BE2C (cell line): ENCODE data around the gene TMEM132D.

Source experiments
- DNase-seq: peaks from one replicate; pipeline ENCODE4 v3.0.0-alpha.2; 2020
- H3K27me3 ChIP-seq: fragments of 250-450 bp; sonication (Bioruptor Pico); 2 replicates; pipeline ENCODE4 v1.5.1; 2020; ENCODE audit warnings: mild to moderate bottlenecking
- H3K36me3 ChIP-seq: fragments of 250-450 bp; sonication (Bioruptor Pico); 2 replicates; pipeline ENCODE4 v1.5.1; 2020; ENCODE audit warnings: mild to moderate bottlenecking
- H3K4me1 ChIP-seq: fragments of 250-450 bp; sonication (Bioruptor Pico); 2 replicates; pipeline ENCODE4 v1.5.1; 2020
- H3K4me3 ChIP-seq: 2 replicates; pipeline ENCODE4 v1.5.1; 2011; ENCODE audit warnings: low read depth, low read length
- H3K9me3 ChIP-seq: fragments of 250-450 bp; sonication (Bioruptor Pico); 2 replicates; pipeline ENCODE4 v1.5.1; 2020
- TF ChIP-seq, protein P1 (sequence below): IDR thresholded peaks from 2 replicates; pipeline ENCODE4 v1.5.1; 2012; ENCODE audit warnings: mild to moderate bottlenecking, low read depth, low read length

Gene TMEM132D

DNA sequence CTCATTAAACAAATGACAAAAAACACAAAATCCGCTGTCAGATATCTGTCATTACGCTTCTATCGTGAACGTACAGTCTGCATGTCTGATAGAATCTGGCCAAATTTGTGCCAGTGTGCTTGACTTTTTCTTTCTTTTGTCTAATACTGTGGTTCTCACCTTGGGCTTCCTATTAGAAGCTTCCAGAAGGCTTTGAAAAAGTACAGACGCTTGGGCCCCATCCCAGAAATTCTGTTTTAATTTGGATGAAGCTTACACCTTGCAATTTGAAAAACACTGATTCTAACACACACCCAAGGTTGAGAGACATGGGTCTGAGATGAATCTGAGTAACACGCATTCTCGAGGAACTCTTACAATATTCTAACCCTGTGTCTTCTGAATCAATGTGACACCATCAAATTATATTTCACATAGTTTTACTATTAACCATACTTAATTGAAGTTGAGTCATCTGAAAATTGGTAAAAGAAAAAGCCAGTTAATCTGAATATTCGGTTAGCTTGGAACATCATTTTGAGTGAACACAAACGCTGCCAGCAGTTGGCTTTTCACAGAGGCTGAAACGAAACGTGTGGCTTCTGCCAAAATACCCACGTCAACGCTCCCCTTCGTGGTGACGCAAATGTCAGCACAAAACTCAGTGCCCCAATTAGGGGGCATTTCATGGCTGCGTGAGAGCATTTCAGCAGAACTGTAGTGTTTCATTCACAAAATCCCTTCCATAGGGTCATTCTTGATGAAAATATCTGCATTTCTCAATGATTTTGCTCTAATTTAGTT lies 420.5 kb downstream of the TMEM132D start:
- Histone ChIP-seq H3K36me3 (no peaks in the 10 kb centered on the region), H3K4me1 (no peaks in the 10 kb centered on the region), H3K4me3 (no peak overlapping the region), H3K27me3 (no peaks in the 10 kb centered on the region), H3K9me3 (no peaks in the 10 kb centered on the region; the same call in 1 of the 2 replicates)
- TF ChIP-seq, protein P1, sequence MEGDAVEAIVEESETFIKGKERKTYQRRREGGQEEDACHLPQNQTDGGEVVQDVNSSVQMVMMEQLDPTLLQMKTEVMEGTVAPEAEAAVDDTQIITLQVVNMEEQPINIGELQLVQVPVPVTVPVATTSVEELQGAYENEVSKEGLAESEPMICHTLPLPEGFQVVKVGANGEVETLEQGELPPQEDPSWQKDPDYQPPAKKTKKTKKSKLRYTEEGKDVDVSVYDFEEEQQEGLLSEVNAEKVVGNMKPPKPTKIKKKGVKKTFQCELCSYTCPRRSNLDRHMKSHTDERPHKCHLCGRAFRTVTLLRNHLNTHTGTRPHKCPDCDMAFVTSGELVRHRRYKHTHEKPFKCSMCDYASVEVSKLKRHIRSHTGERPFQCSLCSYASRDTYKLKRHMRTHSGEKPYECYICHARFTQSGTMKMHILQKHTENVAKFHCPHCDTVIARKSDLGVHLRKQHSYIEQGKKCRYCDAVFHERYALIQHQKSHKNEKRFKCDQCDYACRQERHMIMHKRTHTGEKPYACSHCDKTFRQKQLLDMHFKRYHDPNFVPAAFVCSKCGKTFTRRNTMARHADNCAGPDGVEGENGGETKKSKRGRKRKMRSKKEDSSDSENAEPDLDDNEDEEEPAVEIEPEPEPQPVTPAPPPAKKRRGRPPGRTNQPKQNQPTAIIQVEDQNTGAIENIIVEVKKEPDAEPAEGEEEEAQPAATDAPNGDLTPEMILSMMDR, result no peak
- no peak for DNase-seq

- no peak for DNase-seq
- TF ChIP-seq, protein P1, result no peak
- Histone ChIP-seq H3K27me3 (no peaks in the 10 kb centered on the region), H3K36me3 (no peaks in the 10 kb centered on the region), H3K4me3 (no peak overlapping the region), H3K4me1 (no peaks in the 10 kb centered on the region), H3K9me3 (no peaks in the 10 kb centered on the region; the same call in 1 of the 2 replicates)
Measured at GRCh38 chr12:129481921-129482320, 421.9 kb downstream of the TMEM132D start.

- TF ChIP-seq, protein P1, result no peak
- Histone ChIP-seq H3K9me3 (peaks cover 2% of the 10 kb centered on the region; the same call in 1 of the 2 replicates), H3K4me3 (no peak overlapping the region), H3K4me1 (no peaks in the 10 kb centered on the region), H3K36me3 (no peaks in the 10 kb centered on the region), H3K27me3 (no peaks in the 10 kb centered on the region)
- no peak for DNase-seq
Measured at GRCh38 chr12:129470196-129470595, 433.6 kb downstream of the TMEM132D start.

GRCh38 chr12:129467726-129468125 lies 436.1 kb downstream of the TMEM132D start:
- TF ChIP-seq, protein P1, result no peak

DNA sequence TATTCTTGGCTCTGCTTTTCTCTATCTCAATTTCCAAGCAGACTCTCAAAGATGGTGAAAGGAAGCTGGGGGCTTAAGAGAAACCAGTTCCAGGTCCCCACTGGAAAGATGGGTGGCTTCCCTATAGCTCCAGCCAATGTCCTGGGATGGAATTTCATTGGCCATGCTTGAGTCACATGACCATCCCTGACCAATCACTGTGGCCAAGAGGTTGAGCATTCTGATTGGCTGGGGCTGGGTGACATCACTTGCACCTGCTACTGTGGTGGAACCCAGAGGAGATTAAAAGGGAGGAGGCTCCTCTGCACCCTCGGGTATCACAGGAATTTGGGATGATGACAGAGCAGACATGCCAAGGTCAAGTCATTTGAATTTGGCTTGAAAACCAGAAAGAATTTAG lies 436.5 kb downstream of the TMEM132D start:
- TF ChIP-seq, protein P1, result no peak

More at GRCh38 chr12:129467726-129468125, 436.1 kb downstream of the TMEM132D start:
- DNase-seq, result no peak
- Histone ChIP-seq H3K9me3 (peaks cover 2% of the 10 kb centered on the region; the same call in 1 of the 2 replicates), H3K4me3 (no peak overlapping the region), H3K27me3 (no peaks in the 10 kb centered on the region), H3K4me1 (no peaks in the 10 kb centered on the region), H3K36me3 (no peaks in the 10 kb centered on the region)

GRCh38 chr12:129466499-129466898 lies 437.3 kb downstream of the TMEM132D start:
- Histone ChIP-seq H3K4me3 (no peak overlapping the region), H3K4me1 (no peaks in the 10 kb centered on the region), H3K27me3 (no peaks in the 10 kb centered on the region), H3K36me3 (no peaks in the 10 kb centered on the region), H3K9me3 (peaks cover 2% of the 10 kb centered on the region; the same call in 1 of the 2 replicates)
- TF ChIP-seq, protein P1, result no peak
- DNase-seq, result no peak

More for the DNA sequence above, 436.5 kb downstream of the TMEM132D start:
- Histone ChIP-seq H3K4me1 (no peaks in the 10 kb centered on the region), H3K9me3 (peaks cover 2% of the 10 kb centered on the region; the same call in 1 of the 2 replicates), H3K36me3 (no peaks in the 10 kb centered on the region), H3K27me3 (no peaks in the 10 kb centered on the region), H3K4me3 (no peak overlapping the region)
- no peak for DNase-seq
